ENCODE results near the gene VAPB. TPM values are rescaled to one million over a fixed set of nuclear protein-coding genes. Genes with fewer than 3 reads are reported as not detected.
"Not testable (repeated sequence)": the region's sequence is repeated elsewhere in the genome, so short reads cannot be mapped to it uniquely, and the experiment has no call there.

VAPB gene
- total RNA-seq, 5 donors from 2014 or later (not counting 1 experiment from before 2014, with no cell fraction given), result 26.4 to 35.0 (median 30.8) TPM

DNA sequence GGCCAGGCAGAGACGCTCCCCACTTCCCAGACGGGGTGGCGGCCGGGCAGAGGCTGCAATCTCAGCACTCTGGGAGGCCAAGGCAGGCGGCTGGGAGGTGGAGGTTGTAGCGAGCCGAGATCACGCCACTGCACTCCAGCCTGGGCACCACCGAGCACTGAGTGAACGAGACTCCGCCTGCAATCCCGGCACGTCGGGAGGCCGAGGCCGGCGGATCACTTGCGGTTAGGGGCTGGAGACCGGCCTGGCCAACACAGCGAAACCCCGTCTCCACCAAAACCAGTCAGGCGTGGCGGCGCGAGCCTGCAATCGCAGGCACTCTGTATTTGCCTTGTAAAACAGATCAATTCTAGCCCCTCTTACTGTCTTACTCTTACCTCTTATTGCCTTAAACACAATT is 25.8 kb downstream of the VAPB start:
- H3K4me3 ChIP-seq (ENCODE audit: control insufficient read depth in 1 of 2, extremely low read depth in 1 of 2, low read length in 1 of 2); POLR2A ChIA-PET; H3K27me3 ChIP-seq (replicated peaks in 1 of 2; ENCODE audit: control insufficient read depth in 2 of 2, extremely low read depth in 1 of 2, insufficient read depth in 2 of 2, low read length in 1 of 2); H3K27me3 Mint-ChIP-seq; H3K9me3 Mint-ChIP-seq; DNase-seq; ATAC-seq (replicated peaks in 1 of 4); H3K4me3 Mint-ChIP-seq; H3K27ac ChIP-seq (ENCODE audit: low read length); CTCF ChIA-PET; H3K9me3 ChIP-seq: not testable (repeated sequence)
- H3K36me3 ChIP-seq (ENCODE audit: control insufficient read depth in 2 of 2, extremely low read depth in 1 of 2, insufficient read depth in 1 of 2, low read length in 1 of 2), result peaks cover 3 to 16% of the 10 kb centered on the region in 2 donors
- Mint-ChIP-seq H3K4me1 (peaks cover 37 to 54% (median 45%) of the 10 kb centered on the region in 3 donors), H3K36me3 (peaks cover 28% of the 10 kb centered on the region), H3K27ac (peak overlapping the region in 1 of 2 donors; percentile 34)
- peaks cover 2 to 21% of the 10 kb centered on the region in 2 experiments for H3K4me1 ChIP-seq (ENCODE audit: control insufficient read depth in 1 of 2, extremely low read depth in 1 of 2, insufficient read depth in 2 of 2, low read length in 2 of 2)
- 97% methylated on average over 11 of the region's 26 CpGs for WGBS (ENCODE audit: insufficient coverage)

DNA sequence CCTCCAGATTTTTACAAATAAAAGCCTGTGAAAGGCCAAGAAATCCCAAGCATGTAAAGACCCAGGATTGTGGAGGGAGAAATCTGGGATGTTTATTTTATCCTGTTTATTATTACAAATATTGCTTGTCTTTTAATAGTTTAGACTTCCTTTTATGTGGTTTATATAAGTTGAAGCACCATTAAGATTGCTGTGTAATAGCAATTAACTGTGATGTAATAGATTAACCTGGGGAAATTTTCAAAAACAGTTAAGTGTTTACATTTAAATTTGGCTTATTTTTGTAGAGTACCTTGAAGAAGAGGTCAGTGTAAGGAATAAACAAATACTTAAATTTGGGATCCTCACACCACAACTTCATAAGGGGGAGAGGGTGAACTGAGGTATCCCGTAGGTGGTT is 27.0 kb downstream of the VAPB start:
- H3K4me1 Mint-ChIP-seq, result peaks cover 29 to 49% (median 40%) of the 10 kb centered on the region in 3 donors
- no peak overlapping the region for H3K4me3 Mint-ChIP-seq
- H3K36me3 Mint-ChIP-seq, result peaks cover 35% of the 10 kb centered on the region
- Histone ChIP-seq H3K4me3 (ENCODE audit: control insufficient read depth in 1 of 2, extremely low read depth in 1 of 2, low read length in 1 of 2) (no peak overlapping the region), H3K27me3 (replicated peaks in 1 of 2; ENCODE audit: control insufficient read depth in 2 of 2, extremely low read depth in 1 of 2, insufficient read depth in 2 of 2, low read length in 1 of 2) (no peaks in the 10 kb centered on the region), H3K9me3 (no peaks in the 10 kb centered on the region), H3K27ac (ENCODE audit: low read length) (no peak overlapping the region), H3K4me1 (ENCODE audit: control insufficient read depth in 1 of 2, extremely low read depth in 1 of 2, insufficient read depth in 2 of 2, low read length in 2 of 2) (peaks cover 2 to 17% of the 10 kb centered on the region in 2 experiments), H3K36me3 (ENCODE audit: control insufficient read depth in 2 of 2, extremely low read depth in 1 of 2, insufficient read depth in 1 of 2, low read length in 1 of 2) (peaks cover 3 to 26% of the 10 kb centered on the region in 2 donors)
- ChIA-PET CTCF (no interaction called here), POLR2A (no interaction called here)
- ATAC-seq (replicated peaks in 1 of 4), result no peak
- no peaks in the 10 kb centered on the region for H3K9me3 Mint-ChIP-seq
- WGBS (ENCODE audit: insufficient coverage), result no CpG with 5 or more reads among the region's 1 CpG
- peak overlapping the region; percentile 85 to 87 for H3K27ac Mint-ChIP-seq
- no peaks in the 10 kb centered on the region for H3K27me3 Mint-ChIP-seq
- DNase-seq, result no peak

DNA sequence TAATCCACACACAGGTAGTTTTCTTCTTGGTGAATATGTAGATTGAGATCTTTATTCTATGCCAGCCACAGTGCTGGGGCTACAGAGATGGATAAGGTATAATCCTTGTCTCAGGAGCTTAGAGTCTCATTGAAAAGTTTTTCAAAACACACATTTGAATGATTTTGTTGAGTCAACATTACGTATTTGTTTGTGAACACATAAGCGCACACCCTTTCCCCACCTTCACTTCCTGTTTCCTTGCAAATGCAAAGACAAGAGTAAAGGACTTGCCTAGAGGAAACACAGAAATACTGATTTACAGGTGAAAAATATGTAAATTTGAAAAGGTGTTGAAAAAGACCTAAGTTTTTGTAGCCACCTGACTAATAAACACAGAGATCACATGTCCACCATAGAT is 27.8 kb downstream of the VAPB start:
- H3K27me3 ChIP-seq (replicated peaks in 1 of 2; ENCODE audit: control insufficient read depth in 2 of 2, extremely low read depth in 1 of 2, insufficient read depth in 2 of 2, low read length in 1 of 2), result no peaks in the 10 kb centered on the region
- Mint-ChIP-seq H3K4me1 (peaks cover 29 to 48% (median 40%) of the 10 kb centered on the region in 3 donors), H3K4me3 (peak overlapping the region; percentile 50 to 57 (median 55)), H3K36me3 (peaks cover 38% of the 10 kb centered on the region), H3K27ac (peak overlapping the region; percentile 85 to 87), H3K9me3 (no peaks in the 10 kb centered on the region), H3K27me3 (no peaks in the 10 kb centered on the region)
- H3K4me3 ChIP-seq (ENCODE audit: control insufficient read depth in 1 of 2, extremely low read depth in 1 of 2, low read length in 1 of 2), result no peak overlapping the region
- ChIA-PET CTCF (interaction anchor here (0.5 to 0.9 kb wide), 2 partner anchors 9 to 927 kb away, joined by 3 read pairs; no protein-coding TSS in a partner anchor), POLR2A (interaction anchor here in 1 of 2 donors (0.5 kb wide), 1 partner anchor 26 kb away, joined by 3 read pairs; no protein-coding TSS in a partner anchor)
- ATAC-seq (replicated peaks in 1 of 4), result peak in 2 of 4 experiments; percentile 55 to 58
- no peaks in the 10 kb centered on the region for H3K9me3 ChIP-seq
- no CpG with 5 or more reads among the region's 2 CpGs for WGBS (ENCODE audit: insufficient coverage)
- H3K36me3 ChIP-seq (ENCODE audit: control insufficient read depth in 2 of 2, extremely low read depth in 1 of 2, insufficient read depth in 1 of 2, low read length in 1 of 2), result peaks cover 3 to 34% of the 10 kb centered on the region in 2 donors
- H3K4me1 ChIP-seq (ENCODE audit: control insufficient read depth in 1 of 2, extremely low read depth in 1 of 2, insufficient read depth in 2 of 2, low read length in 2 of 2), result peaks cover 2 to 17% of the 10 kb centered on the region in 2 experiments
- no peak overlapping the region for H3K27ac ChIP-seq (ENCODE audit: low read length)
- peak in 8 of 35 experiments; percentile 2 to 35 (median 6) for DNase-seq

DNA sequence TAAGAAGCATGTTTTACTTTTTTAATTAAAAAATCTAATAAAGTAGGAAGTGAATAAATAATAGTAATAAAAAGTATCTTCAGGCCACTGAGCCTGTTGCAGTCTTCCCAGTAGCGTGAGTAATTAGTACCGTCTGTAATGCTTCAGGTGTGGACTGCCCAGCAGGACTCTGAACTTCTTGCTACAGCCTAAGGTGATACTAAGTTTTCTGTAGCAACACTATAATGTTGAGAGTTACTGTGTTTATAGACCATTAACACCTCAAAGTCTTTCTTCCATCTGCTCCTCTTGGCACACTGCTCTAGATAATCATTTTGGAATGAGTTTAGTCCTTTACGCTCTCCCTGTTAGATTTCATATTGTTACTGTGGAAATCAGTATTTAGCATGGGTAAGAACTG is 28.4 kb downstream of the VAPB start:
- Histone ChIP-seq H3K36me3 (ENCODE audit: control insufficient read depth in 2 of 2, extremely low read depth in 1 of 2, insufficient read depth in 1 of 2, low read length in 1 of 2) (peaks cover 3 to 36% of the 10 kb centered on the region in 2 donors), H3K27ac (ENCODE audit: low read length) (no peak overlapping the region), H3K4me3 (ENCODE audit: control insufficient read depth in 1 of 2, extremely low read depth in 1 of 2, low read length in 1 of 2) (no peak overlapping the region), H3K9me3 (no peaks in the 10 kb centered on the region), H3K4me1 (ENCODE audit: control insufficient read depth in 1 of 2, extremely low read depth in 1 of 2, insufficient read depth in 2 of 2, low read length in 2 of 2) (peaks cover 2 to 17% of the 10 kb centered on the region in 2 experiments), H3K27me3 (replicated peaks in 1 of 2; ENCODE audit: control insufficient read depth in 2 of 2, extremely low read depth in 1 of 2, insufficient read depth in 2 of 2, low read length in 1 of 2) (no peaks in the 10 kb centered on the region)
- ChIA-PET POLR2A (interaction anchor here in 1 of 2 donors (0.5 to 0.7 kb wide), 2 partner anchors 26 to 168 kb away, joined by 3 to 4 read pairs; no protein-coding TSS in a partner anchor), CTCF (interaction anchor here (0.5 to 0.9 kb wide), 2 partner anchors 9 to 928 kb away, joined by 3 read pairs; no protein-coding TSS in a partner anchor)
- Mint-ChIP-seq H3K27me3 (no peaks in the 10 kb centered on the region), H3K27ac (peak overlapping the region; percentile 70 to 75), H3K4me1 (peaks cover 29 to 45% (median 38%) of the 10 kb centered on the region in 3 donors), H3K4me3 (no peak overlapping the region), H3K36me3 (peaks cover 44% of the 10 kb centered on the region), H3K9me3 (no peaks in the 10 kb centered on the region)
- no peak for DNase-seq
- no CpG with 5 or more reads among the region's 3 CpGs for WGBS (ENCODE audit: insufficient coverage)
- ATAC-seq (replicated peaks in 1 of 4), result no peak

DNA sequence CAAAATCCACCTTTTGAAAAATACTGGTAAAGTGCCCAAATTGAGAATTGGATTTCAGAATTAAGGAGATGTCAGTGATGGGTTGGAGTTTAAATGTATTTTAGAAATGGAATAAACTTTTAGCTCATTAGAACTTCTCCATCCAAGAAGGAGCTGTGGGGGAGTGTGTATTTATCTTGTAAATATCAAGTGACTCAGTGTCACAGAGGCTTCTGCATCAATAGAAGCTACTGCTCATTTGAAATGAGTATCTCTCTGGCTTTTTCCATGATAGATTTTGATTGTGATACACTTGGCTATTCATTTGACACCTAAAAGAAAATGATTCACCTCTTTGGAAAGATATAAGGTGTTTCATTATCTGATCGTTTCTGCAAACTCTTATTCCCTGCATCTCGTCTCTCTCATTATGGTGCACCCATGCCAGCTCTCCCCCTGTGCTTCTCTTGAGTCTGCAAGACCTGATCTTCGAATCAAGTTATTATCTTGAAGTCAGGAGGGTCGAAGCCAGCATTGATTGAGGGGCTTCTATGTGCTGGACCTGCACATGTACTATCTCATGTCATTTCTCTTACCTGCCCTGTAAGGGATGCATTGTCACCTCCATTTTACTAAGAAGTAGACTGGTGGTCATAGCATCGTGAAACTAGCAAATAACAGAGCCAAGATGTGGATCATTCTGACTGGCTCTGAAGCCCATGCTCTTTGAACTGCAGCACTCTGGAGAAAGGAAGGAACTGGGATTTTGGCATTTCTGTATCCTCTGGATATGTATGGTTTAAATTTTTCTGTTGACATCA is 30.1 kb downstream of the VAPB start:
- H3K27ac Mint-ChIP-seq, result peak overlapping the region in 1 of 2 donors; percentile 48
- ATAC-seq (replicated peaks in 1 of 4) (no peak), DNase-seq (no peak)
- Histone ChIP-seq H3K4me3 (ENCODE audit: control insufficient read depth in 1 of 2, extremely low read depth in 1 of 2, low read length in 1 of 2) (no peak overlapping the region), H3K36me3 (ENCODE audit: control insufficient read depth in 2 of 2, extremely low read depth in 1 of 2, insufficient read depth in 1 of 2, low read length in 1 of 2) (peaks cover 3 to 40% of the 10 kb centered on the region in 2 donors), H3K27ac (ENCODE audit: low read length) (no peak overlapping the region), H3K4me1 (ENCODE audit: control insufficient read depth in 1 of 2, extremely low read depth in 1 of 2, insufficient read depth in 2 of 2, low read length in 2 of 2) (peaks cover 2 to 17% of the 10 kb centered on the region in 2 experiments), H3K27me3 (replicated peaks in 1 of 2; ENCODE audit: control insufficient read depth in 2 of 2, extremely low read depth in 1 of 2, insufficient read depth in 2 of 2, low read length in 1 of 2) (no peaks in the 10 kb centered on the region), H3K9me3 (no peaks in the 10 kb centered on the region)
- H3K27me3 Mint-ChIP-seq, result no peaks in the 10 kb centered on the region
- WGBS (ENCODE audit: insufficient coverage), result 89% methylated on average over 3 of the region's 5 CpGs
- POLR2A ChIA-PET, result interaction anchor here (0.6 to 1.0 kb wide), 3 partner anchors 30 to 232 kb away, joined by 4 to 8 read pairs (median 7); partner anchors contain the start of genes STX16 (in 1 of the 2) and VAPB (in 1 of the 2)
- no peak overlapping the region for H3K4me3 Mint-ChIP-seq
- peaks cover 49% of the 10 kb centered on the region for H3K36me3 Mint-ChIP-seq
- peaks cover 29 to 46% (median 34%) of the 10 kb centered on the region in 3 donors for H3K4me1 Mint-ChIP-seq
- no peaks in the 10 kb centered on the region for H3K9me3 Mint-ChIP-seq
- CTCF ChIA-PET, result no interaction called here

DNA sequence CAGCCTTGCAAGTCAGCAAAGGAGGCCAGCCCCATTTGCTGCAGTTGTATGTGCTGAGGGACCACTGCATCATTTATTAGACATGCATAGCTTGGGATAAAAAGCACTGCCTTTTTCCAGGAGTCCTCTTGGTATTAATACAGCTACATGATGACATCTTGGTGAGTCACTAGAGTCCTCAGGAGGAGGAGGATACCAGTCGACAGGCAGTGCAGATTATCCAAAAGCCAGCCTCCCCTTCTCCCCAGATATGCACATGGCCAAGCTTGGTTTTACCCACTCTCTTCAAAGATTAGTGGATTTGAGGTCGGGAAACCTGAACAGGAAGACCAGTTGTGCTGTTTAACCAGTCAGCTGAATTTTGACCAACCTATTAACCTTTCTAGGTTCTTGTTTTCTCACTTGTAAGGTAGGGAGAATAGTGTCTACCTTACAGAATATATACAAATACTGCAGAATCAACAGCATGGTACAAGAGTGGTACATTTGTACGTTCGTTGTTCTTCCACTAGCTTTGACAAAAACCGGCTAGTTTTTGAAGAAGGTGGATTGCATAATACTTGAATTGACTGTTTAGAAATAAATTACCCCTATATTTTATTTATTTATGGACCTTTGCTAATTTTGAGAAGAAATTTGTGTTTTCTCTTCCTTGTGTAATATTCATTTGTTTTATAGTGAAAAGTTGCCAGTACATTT is 31.9 kb downstream of the VAPB start:
- ChIA-PET POLR2A (interaction anchor here (0.6 to 0.7 kb wide), 4 partner anchors 22 to 913 kb away, joined by 3 to 9 read pairs (median 6); no protein-coding TSS in a partner anchor), CTCF (no interaction called here)
- H3K36me3 Mint-ChIP-seq, result peaks cover 55% of the 10 kb centered on the region
- H3K27me3 Mint-ChIP-seq, result no peaks in the 10 kb centered on the region
- H3K4me1 Mint-ChIP-seq, result peaks cover 26 to 44% (median 30%) of the 10 kb centered on the region in 3 donors
- no CpG with 5 or more reads among the region's 5 CpGs for WGBS (ENCODE audit: insufficient coverage)
- ATAC-seq (replicated peaks in 1 of 4), result no peak
- no peaks in the 10 kb centered on the region for H3K9me3 ChIP-seq
- H3K4me3 Mint-ChIP-seq, result no peak overlapping the region
- no peaks in the 10 kb centered on the region for H3K27me3 ChIP-seq (replicated peaks in 1 of 2; ENCODE audit: control insufficient read depth in 2 of 2, extremely low read depth in 1 of 2, insufficient read depth in 2 of 2, low read length in 1 of 2)
- H3K27ac Mint-ChIP-seq, result no peak overlapping the region
- H3K4me3 ChIP-seq (ENCODE audit: control insufficient read depth in 1 of 2, extremely low read depth in 1 of 2, low read length in 1 of 2), result no peak overlapping the region
- no peak for DNase-seq
- peaks cover 3 to 43% of the 10 kb centered on the region in 2 donors for H3K36me3 ChIP-seq (ENCODE audit: control insufficient read depth in 2 of 2, extremely low read depth in 1 of 2, insufficient read depth in 1 of 2, low read length in 1 of 2)
- no peak overlapping the region for H3K27ac ChIP-seq (ENCODE audit: low read length)
- H3K4me1 ChIP-seq (ENCODE audit: control insufficient read depth in 1 of 2, extremely low read depth in 1 of 2, insufficient read depth in 2 of 2, low read length in 2 of 2), result peaks cover 2 to 15% of the 10 kb centered on the region in 2 experiments
- no peaks in the 10 kb centered on the region for H3K9me3 Mint-ChIP-seq
